Panc1 (cell line): ENCODE results near the gene ZFAND3. TPM values are rescaled to one million over a fixed set of nuclear protein-coding genes. Genes with fewer than 3 reads are reported as not detected.

Experiments used
- ATAC-seq: fragments of 200-7000 bp; cut with Tn5 transposase; 2 replicates; pipeline ENCODE4 v1.9.1; 2020; ENCODE audit warnings: mild to moderate bottlenecking, moderate library complexity
- BruUV-seq: library from RNA; stranded (reverse); fragments of 400-500 nt; replicated peaks from 2 replicates; lab custom pipeline; 2021; lab: Mats Ljungman, UMichigan
- CTCF ChIA-PET: fragments of 300-600 bp; sonication (Branson Sonifier 250); formaldehyde crosslinking; loops from one replicate; lab custom pipeline; 2022; ENCODE audit warnings: antibody characterized with exemption; lab: Charles Lee
- POLR2A ChIA-PET: fragments of 300-600 bp; sonication (Branson Sonifier 250); formaldehyde crosslinking; loops from one replicate; lab custom pipeline; 2022; ENCODE audit warnings: antibody characterized with exemption; lab: Charles Lee
- DNase-seq: peaks from one replicate; pipeline ENCODE4 v3.0.0-alpha.2; 2010; ENCODE audit warnings: low read depth, low spot score
- H3K27ac ChIP-seq: 2 replicates; pipeline ENCODE4 v1.5.1; 2011; ENCODE audit warnings: mild to moderate bottlenecking, low read length, inconsistent platforms
- H3K27me3 ChIP-seq: fragments of 200-500 bp; sonication (Bioruptor generic); 2 replicates; pipeline ENCODE4 v1.6.0; 2014; ENCODE audit warnings: low read length, inconsistent platforms; ENCODE audit not compliant: control insufficient read depth, insufficient read depth
- H3K36me3 ChIP-seq: fragments of 200-500 bp; sonication (Bioruptor generic); 2 replicates; pipeline ENCODE4 v1.5.1; 2014; ENCODE audit warnings: inconsistent platforms, mild to moderate bottlenecking, low read length, moderate library complexity; ENCODE audit not compliant: control insufficient read depth, insufficient read depth
- H3K4me1 ChIP-seq: 2 replicates; pipeline ENCODE4 v1.5.1; 2011; ENCODE audit warnings: inconsistent platforms, mild to moderate bottlenecking, low read length, moderate library complexity; ENCODE audit not compliant: control insufficient read depth, insufficient read depth
- H3K4me3 ChIP-seq, 2 experiments: 2 replicates each; pipeline ENCODE4 v1.5.1; 2011 to 2012; ENCODE audit warnings: low read depth in 2 of 2, low read length in 2 of 2, mild to moderate bottlenecking in 2 of 2, inconsistent platforms in 1 of 2, moderate library complexity in 1 of 2
- H3K9me3 ChIP-seq: fragments of 200-500 bp; sonication (Bioruptor generic); 2 replicates; pipeline ENCODE4 v1.5.1; 2014; ENCODE audit warnings: low read depth, mild to moderate bottlenecking, inconsistent platforms, low read length, moderate library complexity; ENCODE audit not compliant: control insufficient read depth, insufficient read depth
- CTCF ChIP-seq: fragments of 450-650 bp; IDR thresholded peaks from 2 replicates; pipeline ENCODE4 v1.5.1; 2017; ENCODE audit warnings: mild to moderate bottlenecking
- POLR2AphosphoS5 ChIP-seq: IDR thresholded peaks from 2 replicates; pipeline ENCODE4 v1.6.1; 2012; ENCODE audit warnings: mild to moderate bottlenecking, low read depth, low read length, moderate library complexity
- REST ChIP-seq, 2 experiments: IDR thresholded peaks; 2 replicates each; pipeline ENCODE4 v1.6.1; 2011 to 2012; ENCODE audit warnings: low read depth in 2 of 2, control low read depth in 1 of 2, low read length in 1 of 2, mild to moderate bottlenecking in 1 of 2, moderate library complexity in 1 of 2; ENCODE audit not compliant: insufficient read depth in 1 of 2
- SIN3A ChIP-seq: IDR thresholded peaks from 2 replicates; pipeline ENCODE4 v1.6.1; 2012; ENCODE audit warnings: low read depth, mild to moderate bottlenecking, low read length, moderate library complexity, borderline replicate concordance; ENCODE audit not compliant: insufficient read depth
- TCF7L2 ChIP-seq: IDR thresholded peaks from 2 replicates; pipeline ENCODE4 v1.6.1; 2011; ENCODE audit warnings: mild to moderate bottlenecking, low read depth, low read length, inconsistent platforms
- in situ Hi-C: cut with HindIII; loops from 2 replicates; pipeline ENCODE4 v1.10.0; 2016; ENCODE audit warnings: low sequenced_read_pairs, low pct_unique_long_range_greater_than_20kb
- intact Hi-C: fragments of 100-400 bp; cut with micrococcal nuclease; formaldehyde crosslinking; loops from one replicate; pipeline ENCODE4 v1.10.0; 2022; ENCODE audit not compliant: unreplicated experiment
- total RNA-seq: library from RNA; stranded (reverse); gene quantifications from one replicate; pipeline ENCODE4 v1.2.1, GENCODE V29; 2021; ENCODE audit not compliant: unreplicated experiment

ZFAND3 gene
- total RNA-seq, 1 experiment from 2014 or later, result 95.9 TPM

- in situ Hi-C loops, result no loop called here
- CTCF ChIA-PET, result no interaction called here
- TF ChIP-seq CTCF (no peak), REST (IDR thresholded peaks at IDR 0.05; ENCODE audit: insufficient read depth in 1 of 2, low read depth in 2 of 2, low read length in 1 of 2) (no peak), SIN3A (no peak), TCF7L2 (no peak)
- Histone ChIP-seq H3K27ac (no peak overlapping the region), H3K4me3 (no peak overlapping the region), H3K4me1 (no peaks in the 10 kb centered on the region), H3K36me3 (no peaks in the 10 kb centered on the region), H3K9me3 (no peaks in the 10 kb centered on the region), H3K27me3 (no peaks in the 10 kb centered on the region)
- ATAC-seq (no peak), DNase-seq (no peak)
- intact Hi-C loops, result no loop called here
- POLR2A ChIA-PET, result no interaction called here
- no TSS peak for BruUV-seq
Observed at GRCh38 chr6:38092465-38092864, 272.9 kb downstream of the ZFAND3 start.

GRCh38 chr6:38092964-38093363, 273.4 kb downstream of the ZFAND3 start:
- CTCF ChIA-PET, result no interaction called here
- POLR2A ChIA-PET, result no interaction called here

More at GRCh38 chr6:38092964-38093363, 273.4 kb downstream of the ZFAND3 start:
- no peaks in the 10 kb centered on the region for H3K27me3 ChIP-seq
- H3K27ac ChIP-seq, result no peak overlapping the region
- no peaks in the 10 kb centered on the region for H3K36me3 ChIP-seq
- DNase-seq, result no peak
- intact Hi-C loops (no loop called here), in situ Hi-C loops (no loop called here)
- no peaks in the 10 kb centered on the region for H3K4me1 ChIP-seq
- no peak overlapping the region for H3K4me3 ChIP-seq
- TF ChIP-seq TCF7L2, result no peak
- no peak for TF ChIP-seq SIN3A
- TF ChIP-seq CTCF, result no peak
- no peak for TF ChIP-seq REST (IDR thresholded peaks at IDR 0.05; ENCODE audit: insufficient read depth in 1 of 2, low read depth in 2 of 2, low read length in 1 of 2)
- no peak for TF ChIP-seq POLR2AphosphoS5
- no peaks in the 10 kb centered on the region for H3K9me3 ChIP-seq
- no peak for ATAC-seq
- no TSS peak for BruUV-seq
